GM08714 (cell line): ENCODE results near the gene R3HDM4.
"Not testable (repeated sequence)": the region's sequence is repeated elsewhere in the genome, so short reads cannot be mapped to it uniquely, and the experiment has no call there.

ENCODE experiments used
- H3K4me3 ChIP-seq: fragments of 200-500 bp; sonication (Bioruptor generic); 2 replicates; pipeline ENCODE4 v1.5.1; 2014; ENCODE audit warnings: mild to moderate bottlenecking, low read length, inconsistent platforms
- ZNF274 ChIP-seq: IDR thresholded peaks from 2 replicates; pipeline ENCODE4 v1.6.1; 2012; ENCODE audit warnings: mild to moderate bottlenecking, low read depth, low read length

Gene R3HDM4

GRCh38 chr19:867301-867793 lies 45.7 kb downstream of the R3HDM4 start:
- H3K4me3 ChIP-seq = no peak overlapping the region
- TF ChIP-seq ZNF274 = no peak

GRCh38 chr19:866769-867300 lies 46.2 kb downstream of the R3HDM4 start:
- no peak for TF ChIP-seq ZNF274
- no peak overlapping the region for H3K4me3 ChIP-seq

- no peak for TF ChIP-seq ZNF274
- no peak overlapping the region; the same call in 1 of the 2 replicates for H3K4me3 ChIP-seq
Observed at GRCh38 chr19:863315-863620, 49.8 kb downstream of the R3HDM4 start.

- no peak overlapping the region; the same call in 1 of the 2 replicates for H3K4me3 ChIP-seq
Observed at GRCh38 chr19:862581-863314, 50.3 kb downstream of the R3HDM4 start.

GRCh38 chr19:861756-862580 lies 51.1 kb downstream of the R3HDM4 start:
- no peak for TF ChIP-seq ZNF274
- H3K4me3 ChIP-seq = no peak overlapping the region

More at GRCh38 chr19:862581-863314, 50.3 kb downstream of the R3HDM4 start:
- no peak for TF ChIP-seq ZNF274

- no peak overlapping the region for H3K4me3 ChIP-seq
- no peak for TF ChIP-seq ZNF274
Observed at GRCh38 chr19:861141-861755, 51.8 kb downstream of the R3HDM4 start.

- no peak within 1 kb of the TSS; the same call in 1 of the 2 replicates for H3K4me3 ChIP-seq
- TF ChIP-seq ZNF274 = no peak
Observed at GRCh38 chr19:858868-859843, 53.9 kb downstream of the R3HDM4 start, which contains the start of gene CFD. TSS of gene CFD (plus strand) at chr19:859664. CDS start at chr19:859690, 26 bp downstream.

GRCh38 chr19:858284-858683 lies 54.7 kb downstream of the R3HDM4 start:
- TF ChIP-seq ZNF274 = no peak
- no peak overlapping the region for H3K4me3 ChIP-seq

- H3K4me3 ChIP-seq = no peak overlapping the region
- no peak for TF ChIP-seq ZNF274
Observed at GRCh38 chr19:855566-856120, 57.4 kb downstream of the R3HDM4 start.

GRCh38 chr19:855142-855541 lies 57.9 kb downstream of the R3HDM4 start:
- no peak overlapping the region for H3K4me3 ChIP-seq
- no peak for TF ChIP-seq ZNF274

GRCh38 chr19:854549-854948 lies 58.5 kb downstream of the R3HDM4 start:
- H3K4me3 ChIP-seq = no peak overlapping the region
- TF ChIP-seq ZNF274 = no peak

GRCh38 chr19:853614-854220 lies 59.3 kb downstream of the R3HDM4 start:
- H3K4me3 ChIP-seq = not testable (repeated sequence)

GRCh38 chr19:853014-853585 lies 59.9 kb downstream of the R3HDM4 start:
- TF ChIP-seq ZNF274 = no peak
- H3K4me3 ChIP-seq = no peak overlapping the region
